NCI-H748 treated with DMSO at 0.1 percent for 48 hours (cell line): ENCODE measurements around the gene CLDND2.

Experiments
- DNase-seq: peaks from one replicate; lab custom pipeline; 2025; lab: John Stamatoyannopoulos, UW

Gene CLDND2

GRCh38 chr19:51330366-51330765 lies 38.4 kb downstream of the CLDND2 start:
- DNase-seq = no peak

- no peak for DNase-seq
Measured at GRCh38 chr19:51329411-51329810, 39.4 kb downstream of the CLDND2 start.

GRCh38 chr19:51327066-51328001 lies 41.5 kb downstream of the CLDND2 start:
- no peak for DNase-seq

- no peak for DNase-seq
Measured at GRCh38 chr19:51326216-51327065, 42.4 kb downstream of the CLDND2 start.

- no peak for DNase-seq
Measured at GRCh38 chr19:51325161-51325976, 43.4 kb downstream of the CLDND2 start.

- no peak for DNase-seq
Measured at GRCh38 chr19:51324167-51324481, 44.7 kb downstream of the CLDND2 start.

- no peak for DNase-seq
Measured at GRCh38 chr19:51323481-51324166, 45.2 kb downstream of the CLDND2 start.

- no peak for DNase-seq
Measured at GRCh38 chr19:51321799-51322198, 47.0 kb downstream of the CLDND2 start.

- no peak for DNase-seq
Measured at GRCh38 chr19:51320280-51320657, 48.5 kb downstream of the CLDND2 start.

- DNase-seq = no peak
Measured at GRCh38 chr19:51319649-51320279, 49.0 kb downstream of the CLDND2 start.

- no peak for DNase-seq
Measured at GRCh38 chr19:51318687-51319648, 49.8 kb downstream of the CLDND2 start.

GRCh38 chr19:51317968-51318367 lies 50.8 kb downstream of the CLDND2 start:
- DNase-seq = no peak

GRCh38 chr19:51317376-51317775 lies 51.4 kb downstream of the CLDND2 start:
- DNase-seq = no peak
